Naive B cell (primary cell): ENCODE results near the gene RMP24. TPM values are rescaled to one million over a fixed set of nuclear protein-coding genes. Genes with fewer than 3 reads are reported as not detected.
"Not testable (repeated sequence)": the region's sequence is repeated elsewhere in the genome, so short reads cannot be mapped to it uniquely, and the experiment has no call there.

Experiments
- ATAC-seq, 2 donors: fragments of 150-1000 bp; cut with Tn5 transposase; 2 replicates each; pipeline ENCODE4 v1.10.0; 2021; ENCODE audit warnings: low read depth in 2 of 2, mild to moderate bottlenecking in 2 of 2, moderate library complexity in 2 of 2
- DNase-seq: peaks from one replicate; pipeline ENCODE4 v3.0.0; 2022
- H3K27ac Mint-ChIP-seq, 6 donors: one replicate each; pipeline ENCODE4 v1.8.0; 2020 to 2022; ENCODE audit warnings: mild to moderate bottlenecking in 6 of 6, mixed read lengths in 6 of 6, moderate library complexity in 5 of 6, inconsistent platforms in 2 of 6
- H3K27me3 Mint-ChIP-seq, 3 donors: one replicate each; pipeline ENCODE4 v1.8.0; 2021 to 2022; ENCODE audit warnings: mixed read lengths in 3 of 3, mild to moderate bottlenecking in 1 of 3
- H3K36me3 Mint-ChIP-seq, 2 donors: one replicate each; pipeline ENCODE4 v1.8.0; 2020 to 2022; ENCODE audit warnings: mixed read lengths in 2 of 2, inconsistent platforms in 1 of 2, mild to moderate bottlenecking in 1 of 2
- H3K4me1 Mint-ChIP-seq, 3 donors: one replicate each; pipeline ENCODE4 v1.8.0; 2020 to 2022; ENCODE audit warnings: mixed read lengths in 3 of 3, inconsistent platforms in 1 of 3, mild to moderate bottlenecking in 1 of 3, moderate library complexity in 1 of 3
- H3K4me3 Mint-ChIP-seq, 8 donors: one replicate each; pipeline ENCODE4 v1.8.0; 2020 to 2022; ENCODE audit warnings: mild to moderate bottlenecking in 8 of 8, mixed read lengths in 8 of 8, moderate library complexity in 8 of 8, inconsistent platforms in 2 of 8
- H3K9me3 Mint-ChIP-seq, 7 donors: one replicate each; pipeline ENCODE4 v1.8.0; 2020 to 2022; ENCODE audit warnings: mixed read lengths in 7 of 7, mild to moderate bottlenecking in 5 of 7, inconsistent platforms in 2 of 7, moderate library complexity in 1 of 7
- polyA plus RNA-seq, 6 donors: library from polyadenylated mRNA; unstranded; fragments of 300-500 nt; fragmentation: Illumina TruSeq; gene quantifications; one replicate each; pipeline ENCODE4 v1.2.3, GENCODE V29; 2021; ENCODE audit warnings: low read depth in 6 of 6

Gene RMP24

DNA sequence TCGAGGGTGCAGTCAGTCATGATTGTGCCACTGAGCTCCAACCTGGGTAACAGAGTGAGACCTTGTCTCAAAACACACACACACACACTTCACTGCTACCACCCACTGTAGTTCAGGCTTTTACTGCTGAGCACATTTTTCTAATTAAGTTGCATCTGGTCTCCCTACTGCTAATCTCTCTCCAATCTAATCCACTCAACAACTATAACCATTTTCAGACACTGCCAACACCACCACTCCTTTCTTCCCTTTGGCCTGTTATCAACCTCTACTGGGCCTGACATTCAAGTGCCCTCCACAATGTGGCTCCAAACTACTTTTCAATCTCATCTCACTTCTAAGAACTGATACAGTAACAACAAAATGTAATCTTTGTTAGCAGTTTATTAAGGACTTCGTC lies 44.8 kb downstream of the RMP24 start:
- H3K4me3 Mint-ChIP-seq = peak overlapping the region in 1 of 8 donors; percentile 13
- no peaks in the 10 kb centered on the region for H3K36me3 Mint-ChIP-seq
- H3K27me3 Mint-ChIP-seq = no peaks in the 10 kb centered on the region
- ATAC-seq (no peak), DNase-seq (no peak)
- no peaks in the 10 kb centered on the region for H3K9me3 Mint-ChIP-seq
- peak overlapping the region in 2 of 6 donors; percentile 29 to 54 for H3K27ac Mint-ChIP-seq
- H3K4me1 Mint-ChIP-seq = peaks cover 23 to 33% (median 27%) of the 10 kb centered on the region in 3 donors

DNA sequence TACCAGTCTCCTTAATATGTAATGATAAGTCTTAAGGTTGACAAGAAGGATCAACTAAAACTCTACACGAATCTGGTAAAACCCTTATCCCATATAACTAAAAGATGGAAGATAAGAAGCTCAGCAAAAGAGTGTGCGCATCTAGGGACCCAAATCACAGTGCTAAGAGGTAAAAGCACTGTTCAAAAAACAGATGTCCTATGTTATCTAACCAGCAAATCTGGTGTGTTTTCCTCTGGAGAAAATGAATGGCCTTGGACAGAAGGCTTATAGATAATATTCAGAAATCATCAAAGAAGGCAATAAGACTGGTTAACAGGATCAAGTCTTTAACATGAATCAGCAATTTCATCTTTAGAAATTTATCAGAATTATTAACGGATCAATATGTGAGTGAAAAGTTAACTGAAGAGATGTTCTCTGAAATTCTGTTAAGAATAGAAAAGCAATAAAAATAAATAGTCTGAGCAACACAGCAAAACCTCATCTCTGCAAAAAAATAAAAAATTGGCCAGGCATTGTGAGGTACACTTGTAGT lies 47.8 kb downstream of the RMP24 start:
- H3K4me1 Mint-ChIP-seq = peaks cover 17 to 28% (median 19%) of the 10 kb centered on the region in 3 donors
- no peaks in the 10 kb centered on the region for H3K27me3 Mint-ChIP-seq
- H3K27ac Mint-ChIP-seq = peak overlapping the region in 2 of 6 donors; percentile 9 to 65
- DNase-seq (no peak), ATAC-seq (no peak)
- no peak overlapping the region for H3K4me3 Mint-ChIP-seq
- H3K36me3 Mint-ChIP-seq = peaks cover 0 to 7% of the 10 kb centered on the region in 2 donors
- no peaks in the 10 kb centered on the region for H3K9me3 Mint-ChIP-seq

DNA sequence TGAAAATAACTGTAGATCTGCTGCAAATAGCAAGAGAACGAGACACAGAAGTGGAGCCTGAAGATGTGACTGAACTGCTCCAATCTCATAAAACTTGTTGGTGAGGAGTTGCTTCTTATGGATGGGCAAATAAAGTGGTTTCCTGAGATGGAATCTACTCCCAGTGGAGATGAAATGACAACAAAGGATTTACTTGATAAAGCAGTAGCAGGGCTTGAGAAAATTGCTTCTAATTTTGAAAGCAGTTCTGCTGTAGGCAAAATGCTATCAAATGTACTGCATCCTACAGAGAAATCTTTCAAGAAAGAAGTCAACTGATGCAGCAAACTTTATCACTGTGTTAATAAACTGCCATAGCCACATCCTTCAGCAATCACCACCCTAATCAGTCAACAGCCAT lies 50.9 kb downstream of the RMP24 start:
- no peak for ATAC-seq

DNA sequence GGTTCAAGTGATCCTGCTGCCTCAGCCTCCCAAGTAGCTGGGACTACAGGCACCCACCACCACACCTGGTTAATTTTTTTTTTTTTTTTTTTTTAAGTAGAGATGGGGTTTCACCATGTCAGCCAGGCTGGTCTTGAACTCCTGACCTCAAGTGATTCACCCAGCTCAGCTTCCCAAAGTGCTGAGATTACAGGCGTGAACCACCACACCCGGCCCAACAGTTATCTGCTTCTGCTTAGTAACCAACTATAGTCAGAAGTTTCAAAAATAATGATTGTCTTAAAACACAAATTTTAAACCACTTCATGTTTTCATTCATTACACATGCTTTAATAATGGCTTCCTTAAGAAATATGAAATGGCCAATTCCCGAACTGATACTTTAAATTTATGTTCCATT lies 51.8 kb downstream of the RMP24 start:
- H3K27me3 Mint-ChIP-seq, DNase-seq, H3K4me1 Mint-ChIP-seq, ATAC-seq, H3K9me3 Mint-ChIP-seq, H3K27ac Mint-ChIP-seq, H3K4me3 Mint-ChIP-seq: not testable (repeated sequence)
- H3K36me3 Mint-ChIP-seq = peaks cover 7 to 22% of the 10 kb centered on the region in 2 donors

More for the DNA sequence above, 50.9 kb downstream of the RMP24 start:
- Mint-ChIP-seq H3K9me3 (no peaks in the 10 kb centered on the region), H3K27me3 (no peaks in the 10 kb centered on the region), H3K27ac (no peak overlapping the region), H3K4me3 (no peak overlapping the region), H3K36me3 (peaks cover 7 to 17% of the 10 kb centered on the region in 2 donors), H3K4me1 (peaks cover 0 to 5% (median 1%) of the 10 kb centered on the region in 3 donors)
- DNase-seq = no peak

DNA sequence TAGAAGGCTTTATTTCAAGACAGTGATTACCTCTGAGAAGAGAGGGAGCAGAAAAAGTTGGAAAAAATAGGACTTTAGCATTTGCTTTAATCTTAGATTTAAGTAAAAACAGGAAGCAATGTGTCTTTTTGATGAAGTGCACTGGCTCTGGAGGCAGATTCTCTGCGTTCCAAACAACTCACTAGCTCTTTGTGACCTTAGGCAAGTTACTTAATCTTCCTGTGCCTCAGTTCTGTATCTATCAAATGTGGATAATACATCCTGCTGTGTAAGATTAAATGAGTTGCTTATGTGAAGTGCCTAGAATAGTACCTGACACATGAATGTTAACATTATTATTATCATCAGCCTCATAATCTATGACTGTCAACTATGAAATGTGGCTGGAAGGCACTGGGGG lies 52.5 kb downstream of the RMP24 start:
- Mint-ChIP-seq H3K4me3 (no peak overlapping the region), H3K36me3 (peaks cover 7 to 22% of the 10 kb centered on the region in 2 donors)
- ATAC-seq = no peak

DNA sequence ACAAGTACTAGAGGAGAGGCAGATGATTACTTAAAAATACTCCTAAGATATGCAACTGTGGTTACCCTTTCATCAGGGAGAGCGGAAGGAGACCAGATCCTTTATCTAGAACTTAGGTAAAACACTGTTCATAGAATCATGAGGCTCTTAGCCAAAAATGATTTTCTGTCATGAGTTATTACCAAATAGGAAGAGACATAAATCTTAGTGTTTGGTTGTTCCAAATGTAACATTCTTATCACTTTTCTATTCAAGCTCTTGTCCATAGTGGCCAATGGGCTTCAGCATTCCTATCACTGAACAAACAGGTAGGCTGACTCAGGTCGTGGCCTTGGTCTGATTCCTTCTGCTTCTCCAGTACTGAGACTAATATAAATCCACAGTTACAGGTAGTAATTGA lies 56.4 kb downstream of the RMP24 start:
- peaks cover 19 to 25% (median 21%) of the 10 kb centered on the region in 3 donors for H3K4me1 Mint-ChIP-seq
- H3K4me3 Mint-ChIP-seq = peak overlapping the region in 2 of 8 donors; percentile 25 to 47
- peaks cover 7 to 23% of the 10 kb centered on the region in 2 donors for H3K36me3 Mint-ChIP-seq
- DNase-seq (no peak), ATAC-seq (no peak)
- no peaks in the 10 kb centered on the region for H3K9me3 Mint-ChIP-seq
- H3K27me3 Mint-ChIP-seq = no peaks in the 10 kb centered on the region
- H3K27ac Mint-ChIP-seq = no peak overlapping the region

More for the DNA sequence above, 52.5 kb downstream of the RMP24 start:
- Mint-ChIP-seq H3K27me3 (no peaks in the 10 kb centered on the region), H3K9me3 (no peaks in the 10 kb centered on the region), H3K4me1 (no peaks in the 10 kb centered on the region), H3K27ac (no peak overlapping the region)
- DNase-seq = no peak

Other genes with a start within 250 kb of the RMP24 start
- 10 to 100 TPM; 10.9 to 25.4 (median 20.4) TPM for gene RPRD1A, start 94.9 kb downstream of the RMP24 start, polyA plus RNA-seq
- 10 to 100 TPM; 24.1 to 34.4 (median 32.0) TPM for gene SLC39A6, start 156.7 kb downstream of the RMP24 start, polyA plus RNA-seq
- 100 to 1,000 TPM in 1 of 6 donors, 10 to 100 TPM in 5; 65.3 to 114 (median 80.7) TPM for gene ELP2, start 157.2 kb downstream of the RMP24 start, polyA plus RNA-seq
- gene MOCOS, start 214.8 kb downstream of the RMP24 start, polyA plus RNA-seq = under 1 TPM in 1 of 6 donors, not detected in 5; 0.08 TPM